Activated T-helper 1 cell treated with anti-CD3 and anti-CD28 coated beads, Interleukin-12 subunit alpha, Interleukin-12 subunit beta, Interleukin-2, Interleukin-4 antibody, amounts not matched to agents 30 ng/mL and 10 ng/mL and 1 ng/mL, durations not matched to agents 14 hours and 24 hours and 36 hours (primary cell): Measurements from ENCODE around the gene PMPCA. TPM values are rescaled to one million over a fixed set of nuclear protein-coding genes. Genes with fewer than 3 reads are reported as not detected.
A peak's percentile ranks its signal among the peaks of the same experiment; 100 is the strongest.

Source experiments
- DNase-seq: peaks from one replicate; pipeline ENCODE4 v3.0.0; 2021; ENCODE audit warnings: low spot score
- H3K27ac Mint-ChIP-seq: one replicate; pipeline ENCODE4 v1.8.0; 2021; ENCODE audit warnings: mild to moderate bottlenecking, mixed read lengths
- H3K27me3 Mint-ChIP-seq: one replicate; pipeline ENCODE4 v1.8.0; 2022; ENCODE audit warnings: mild to moderate bottlenecking, moderate library complexity, mixed read lengths; ENCODE audit not compliant: insufficient read depth
- H3K36me3 Mint-ChIP-seq: one replicate; pipeline ENCODE4 v1.8.0; 2021; ENCODE audit warnings: low read depth, mixed read lengths
- H3K4me1 Mint-ChIP-seq: one replicate; pipeline ENCODE4 v1.8.0; 2021; ENCODE audit warnings: low read depth, mixed read lengths
- H3K4me3 Mint-ChIP-seq: one replicate; pipeline ENCODE4 v1.8.0; 2021; ENCODE audit warnings: mild to moderate bottlenecking, moderate library complexity, mixed read lengths
- H3K9me3 Mint-ChIP-seq: one replicate; pipeline ENCODE4 v1.8.0; 2021; ENCODE audit warnings: mixed read lengths
- intact Hi-C: fragments of 100-400 bp; cut with micrococcal nuclease; formaldehyde crosslinking; loops from one replicate; pipeline ENCODE4 v1.15.1; 2024
- total RNA-seq: library from RNA; stranded (reverse); gene quantifications from 2 replicates; pipeline ENCODE4 v1.2.3, GENCODE V29; 2022

PMPCA gene
- total RNA-seq, result 104 and 114 TPM in 2 replicates

DNA sequence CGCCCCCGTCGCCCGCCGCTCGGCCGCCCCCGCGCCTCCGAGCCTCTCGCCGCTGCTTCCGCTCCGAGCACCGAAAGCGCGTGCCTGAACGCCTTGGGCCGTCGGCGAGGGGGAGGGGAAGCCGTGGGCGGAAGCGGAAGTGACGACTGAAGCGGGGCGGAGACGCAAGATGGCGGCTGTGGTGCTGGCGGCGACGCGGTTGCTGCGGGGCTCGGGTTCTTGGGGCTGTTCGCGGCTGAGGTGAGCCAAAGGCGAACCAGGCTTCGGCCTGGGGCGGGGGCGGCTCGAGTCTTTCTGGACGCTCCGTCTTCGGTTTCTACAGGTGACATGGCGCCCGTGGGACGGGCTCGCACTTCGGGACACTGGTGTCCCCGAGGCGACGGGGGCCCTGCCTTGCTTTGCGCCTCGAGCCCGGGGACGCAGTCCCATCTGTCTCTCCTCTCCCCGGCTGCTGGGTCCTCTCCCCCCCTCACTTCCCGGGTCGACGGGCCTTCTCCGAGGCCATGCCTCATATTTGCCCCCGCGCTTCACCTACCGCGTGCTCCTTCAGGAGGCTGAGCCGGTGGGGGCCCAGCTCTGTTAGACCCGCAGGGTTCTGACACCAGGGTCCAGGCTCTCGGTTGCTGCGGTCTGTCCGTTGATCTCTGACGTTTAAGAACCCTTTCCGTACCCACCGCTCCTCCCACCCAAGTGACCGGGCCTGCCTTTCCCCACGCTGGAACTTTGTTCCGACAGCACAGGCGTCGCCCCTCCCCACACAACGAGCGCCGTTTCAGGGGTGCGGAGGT lies at the start of gene PMPCA, which contains the start of gene ENTR1:
Gene PMPCA (plus strand): TSS at position 159 of the 788 bp plus-strand sequence. CDS start 11 bp downstream, at position 170.
Gene ENTR1 (minus strand): TSS at position 115 of the 788 bp plus-strand sequence. CDS start 217 bp downstream, outside the sequence.
- intact Hi-C loops, result loop anchor here (1.0 to 2.0 kb wide), 4 partner anchors 10 to 72 kb away; partner anchors contain the start of genes DNLZ, INPP5E, SEC16A and SNAPC4
- peaks cover 35% of the 10 kb centered on the region for H3K4me1 Mint-ChIP-seq
- H3K27me3 Mint-ChIP-seq, result peaks cover 3% of the 10 kb centered on the region
- peaks cover 50% of the 10 kb centered on the region for H3K36me3 Mint-ChIP-seq
- H3K4me3 Mint-ChIP-seq, result peak within 1 kb of the TSS; percentile 97
- H3K9me3 Mint-ChIP-seq, result no peaks in the 10 kb centered on the region
- H3K27ac Mint-ChIP-seq, result peak within 1 kb of the TSS; percentile 94
- DNase-seq, result peak; percentile 93

- intact Hi-C loops, result no loop called here
- no peaks in the 10 kb centered on the region for H3K9me3 Mint-ChIP-seq
- no peaks in the 10 kb centered on the region for H3K27me3 Mint-ChIP-seq
- H3K4me1 Mint-ChIP-seq, result peaks cover 6% of the 10 kb centered on the region
- no peak overlapping the region for H3K4me3 Mint-ChIP-seq
- DNase-seq, result no peak
- H3K36me3 Mint-ChIP-seq, result peaks cover 4% of the 10 kb centered on the region
- no peak overlapping the region for H3K27ac Mint-ChIP-seq
Measured at GRCh38 chr9:136361047-136361753, 49.3 kb upstream of the PMPCA start.

DNA sequence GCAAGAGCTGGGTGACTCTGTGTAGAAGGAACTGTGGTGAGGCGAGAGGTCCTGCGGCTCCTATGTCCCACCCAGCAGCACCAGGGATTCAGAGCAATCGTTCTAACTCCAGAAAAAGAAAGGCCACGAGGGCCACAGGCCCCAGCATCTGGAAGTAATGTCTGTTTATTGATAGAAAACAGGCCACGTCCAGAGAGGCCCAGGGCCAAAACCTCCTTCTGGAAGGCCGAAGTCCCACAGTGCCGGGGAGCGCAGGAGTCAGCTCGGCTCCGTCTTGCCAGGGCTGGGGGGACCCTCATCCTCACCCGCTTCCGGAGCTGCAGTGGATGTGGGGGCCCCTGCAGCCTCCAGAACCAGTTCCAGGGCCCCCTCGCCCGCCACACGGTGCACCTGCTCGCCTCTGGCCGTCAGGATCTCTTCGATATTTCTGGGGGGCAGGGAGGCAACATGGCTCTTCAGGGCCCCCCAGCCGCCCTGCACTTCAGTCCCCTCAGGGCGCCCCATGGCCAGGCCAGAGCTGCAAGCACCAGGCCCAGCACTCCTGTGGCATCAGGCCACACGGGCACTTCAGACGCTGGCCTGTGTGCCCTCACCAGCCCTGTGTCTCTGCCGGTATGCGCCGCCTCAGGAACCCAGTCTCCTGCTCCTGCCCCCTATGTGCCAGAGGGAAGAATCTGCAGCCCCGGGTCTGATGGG lies 48.6 kb upstream of the PMPCA start:
- no peak for DNase-seq
- H3K27ac Mint-ChIP-seq, result no peak overlapping the region
- H3K4me3 Mint-ChIP-seq, result no peak overlapping the region
- H3K27me3 Mint-ChIP-seq, result no peaks in the 10 kb centered on the region
- H3K36me3 Mint-ChIP-seq, result peaks cover 4% of the 10 kb centered on the region
- intact Hi-C loops, result loop anchor here (2.0 kb wide), 1 partner anchor 725 kb away; the partner anchor contains the start of gene MAN1B1
- no peaks in the 10 kb centered on the region for H3K9me3 Mint-ChIP-seq
- peaks cover 6% of the 10 kb centered on the region for H3K4me1 Mint-ChIP-seq

GRCh38 chr9:136362450-136362784 lies 48.0 kb upstream of the PMPCA start:
- Mint-ChIP-seq H3K27me3 (no peaks in the 10 kb centered on the region), H3K36me3 (peaks cover 4% of the 10 kb centered on the region), H3K4me3 (peak overlapping the region; percentile 83), H3K9me3 (no peaks in the 10 kb centered on the region), H3K27ac (no peak overlapping the region), H3K4me1 (peaks cover 6% of the 10 kb centered on the region)
- no peak for DNase-seq
- intact Hi-C loops, result loop anchor here (2.0 kb wide), 1 partner anchor 724 kb away; the partner anchor contains the start of gene MAN1B1

GRCh38 chr9:136363106-136363948 lies 47.1 kb upstream of the PMPCA start, which contains the start of gene DNLZ:
TSS of gene DNLZ (minus strand) at chr9:136363744. CDS start at chr9:136363714, 30 bp downstream.
- Mint-ChIP-seq H3K27me3 (no peaks in the 10 kb centered on the region), H3K4me3 (peak within 1 kb of the TSS; percentile 83), H3K4me1 (peaks cover 6% of the 10 kb centered on the region), H3K27ac (peak within 1 kb of the TSS; percentile 79), H3K36me3 (peaks cover 4% of the 10 kb centered on the region), H3K9me3 (no peaks in the 10 kb centered on the region)
- DNase-seq, result peak; percentile 91
- intact Hi-C loops, result loop anchor here (1.0 to 2.0 kb wide), 9 partner anchors 21 to 723 kb away; partner anchors contain the start of genes ENTR1, INPP5E, MAN1B1 and PMPCA

DNA sequence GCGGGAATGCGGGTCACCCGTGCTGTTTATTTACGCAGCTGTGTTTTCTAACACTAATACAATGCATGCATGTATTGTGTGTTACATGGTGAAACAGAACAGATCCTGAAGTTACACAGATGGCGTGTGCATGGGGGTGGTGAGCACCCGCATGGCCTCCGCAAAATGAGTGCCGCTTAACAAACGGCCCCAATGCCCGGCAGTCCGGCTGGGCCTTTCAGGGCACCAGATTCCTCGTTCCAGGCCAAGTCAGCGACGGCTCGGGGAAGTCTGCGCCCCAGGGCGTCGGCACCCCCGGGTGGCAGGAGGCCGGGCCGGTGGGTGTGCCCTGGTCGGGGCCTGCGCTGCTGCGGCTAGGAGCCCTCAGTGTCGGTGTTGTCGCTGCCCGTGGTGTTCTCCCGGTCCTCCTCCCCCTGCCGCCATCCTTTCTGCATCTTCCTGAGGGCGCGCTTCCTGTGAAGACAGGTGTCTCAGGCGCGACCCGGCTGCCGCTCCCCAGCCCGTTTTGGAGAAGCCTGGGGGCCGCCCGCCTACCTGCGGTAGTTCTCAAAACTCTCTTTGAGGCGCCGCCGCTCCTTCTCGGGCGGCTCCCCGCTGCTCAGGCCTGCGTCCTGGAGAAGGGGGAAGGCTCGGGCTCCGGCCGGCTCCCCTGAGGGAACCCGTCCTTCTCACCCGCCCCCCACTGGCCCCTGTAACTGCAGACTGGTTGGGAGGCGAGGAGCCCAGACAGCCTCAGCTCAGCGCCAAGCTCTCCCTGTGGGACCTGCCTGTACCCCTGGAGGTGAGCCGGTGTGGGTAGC lies 46.3 kb upstream of the PMPCA start:
- Mint-ChIP-seq H3K4me3 (peak overlapping the region; percentile 69), H3K36me3 (peaks cover 4% of the 10 kb centered on the region), H3K4me1 (peaks cover 6% of the 10 kb centered on the region), H3K9me3 (no peaks in the 10 kb centered on the region), H3K27ac (no peak overlapping the region), H3K27me3 (no peaks in the 10 kb centered on the region)
- no peak for DNase-seq
- intact Hi-C loops, result loop anchor here (1.0 to 2.0 kb wide), 9 partner anchors 22 to 723 kb away; partner anchors contain the start of genes ENTR1, INPP5E, MAN1B1 and PMPCA

DNA sequence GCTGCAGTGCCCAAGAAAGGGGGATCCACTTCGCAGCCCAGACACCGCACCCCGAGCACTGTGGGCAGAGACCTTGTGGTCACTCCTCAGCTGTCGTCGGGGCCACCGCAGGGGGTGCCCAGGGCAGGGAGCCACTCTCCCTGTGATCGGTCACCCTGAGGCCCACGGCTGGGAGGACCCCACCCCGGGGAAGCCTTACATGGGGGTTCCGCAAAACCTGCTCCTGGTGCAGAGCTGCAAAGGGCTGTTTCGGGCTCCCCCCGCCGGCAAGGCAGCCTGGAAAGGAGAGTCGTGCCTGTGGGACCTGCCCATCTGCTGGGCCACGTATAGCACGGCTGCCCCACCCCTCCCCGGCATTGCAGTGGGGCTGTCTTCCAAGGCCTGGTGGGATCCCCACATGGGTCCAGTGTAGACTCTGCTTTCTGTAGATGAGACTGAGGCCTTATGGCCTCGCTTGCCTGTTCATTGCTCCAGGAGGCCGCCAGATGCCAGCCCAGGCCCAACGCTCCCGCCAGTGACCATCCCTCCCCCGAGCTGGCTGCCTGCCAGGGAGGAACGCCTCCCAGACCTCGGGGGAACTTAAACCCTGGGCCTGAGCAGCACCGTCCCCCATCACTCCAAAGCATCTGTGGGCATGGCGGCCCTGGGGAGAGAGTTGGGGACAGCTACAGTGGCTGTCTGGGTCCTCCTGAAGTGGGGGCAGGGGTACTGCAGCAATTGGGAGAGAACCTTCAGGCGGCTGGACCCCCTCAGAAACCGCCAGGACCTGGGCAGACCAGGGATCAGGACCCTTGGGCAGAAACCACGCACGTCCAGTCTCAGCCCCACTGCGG lies 45.3 kb upstream of the PMPCA start:
- intact Hi-C loops, result no loop called here
- H3K4me1 Mint-ChIP-seq, result peaks cover 6% of the 10 kb centered on the region
- peaks cover 4% of the 10 kb centered on the region for H3K36me3 Mint-ChIP-seq
- H3K4me3 Mint-ChIP-seq, result peak overlapping the region; percentile 7
- no peak overlapping the region for H3K27ac Mint-ChIP-seq
- H3K27me3 Mint-ChIP-seq, result no peaks in the 10 kb centered on the region
- no peak for DNase-seq
- no peaks in the 10 kb centered on the region for H3K9me3 Mint-ChIP-seq

GRCh38 chr9:136365775-136366222 lies 44.7 kb upstream of the PMPCA start:
- no peaks in the 10 kb centered on the region for H3K27me3 Mint-ChIP-seq
- H3K36me3 Mint-ChIP-seq, result peaks cover 4% of the 10 kb centered on the region
- H3K4me1 Mint-ChIP-seq, result peaks cover 6% of the 10 kb centered on the region
- no peak overlapping the region for H3K4me3 Mint-ChIP-seq
- DNase-seq, result no peak
- intact Hi-C loops, result no loop called here
- no peaks in the 10 kb centered on the region for H3K9me3 Mint-ChIP-seq
- no peak overlapping the region for H3K27ac Mint-ChIP-seq

DNA sequence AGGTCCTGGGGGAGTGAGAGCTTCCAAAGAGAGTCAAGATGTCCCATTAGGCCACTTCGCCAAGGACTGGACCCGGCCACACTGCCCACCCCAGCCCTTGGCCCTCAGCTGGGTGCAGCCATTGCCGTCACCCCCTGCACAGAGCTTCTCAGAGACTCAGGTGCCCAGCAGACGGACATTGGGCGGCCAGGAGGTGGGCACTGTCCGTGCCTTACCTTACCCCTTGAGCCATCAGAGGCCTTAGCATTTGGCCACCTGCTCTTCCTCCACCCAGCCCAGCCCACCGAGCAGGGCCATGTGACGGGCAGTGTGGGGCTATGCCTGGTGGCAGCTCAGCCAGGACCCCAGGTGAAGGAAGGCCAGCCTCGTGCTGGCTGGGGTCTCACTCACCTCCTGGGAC lies 43.6 kb upstream of the PMPCA start:
- intact Hi-C loops, result no loop called here
- H3K4me3 Mint-ChIP-seq, result no peak overlapping the region
- DNase-seq, result no peak
- H3K9me3 Mint-ChIP-seq, result no peaks in the 10 kb centered on the region
- H3K36me3 Mint-ChIP-seq, result peaks cover 3% of the 10 kb centered on the region
- H3K27me3 Mint-ChIP-seq, result no peaks in the 10 kb centered on the region
- H3K4me1 Mint-ChIP-seq, result peaks cover 6% of the 10 kb centered on the region
- H3K27ac Mint-ChIP-seq, result no peak overlapping the region

- no peaks in the 10 kb centered on the region for H3K27me3 Mint-ChIP-seq
- peaks cover 4% of the 10 kb centered on the region for H3K4me1 Mint-ChIP-seq
- peaks cover 3% of the 10 kb centered on the region for H3K36me3 Mint-ChIP-seq
- no peaks in the 10 kb centered on the region for H3K9me3 Mint-ChIP-seq
- no peak overlapping the region for H3K4me3 Mint-ChIP-seq
- intact Hi-C loops, result no loop called here
- H3K27ac Mint-ChIP-seq, result no peak overlapping the region
- DNase-seq, result no peak
Measured at GRCh38 chr9:136367296-136368145, 42.9 kb upstream of the PMPCA start.
